ENCODE results near the gene SDR42E1.

DNA sequence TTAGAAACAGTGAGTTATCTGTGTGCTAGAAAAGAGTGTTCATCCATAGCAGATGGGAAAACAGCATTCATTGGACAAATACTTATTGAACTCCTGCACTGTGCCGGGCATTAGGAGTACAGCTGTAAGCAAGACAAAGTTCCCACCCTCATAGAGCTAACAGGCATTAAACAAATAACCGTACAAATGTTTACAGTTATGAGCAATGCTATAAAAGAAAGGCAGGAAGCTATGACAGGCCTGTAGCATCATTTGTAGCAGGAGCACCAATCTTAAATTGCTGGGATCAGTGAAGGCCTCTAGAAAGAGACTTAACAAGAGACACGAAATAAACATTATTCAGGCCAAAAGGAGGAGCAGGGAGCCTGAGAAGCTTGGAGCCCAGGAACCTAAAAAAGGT lies 15.6 kb downstream of the SDR42E1 start:
- TF ChIP-seq, protein P1, sequence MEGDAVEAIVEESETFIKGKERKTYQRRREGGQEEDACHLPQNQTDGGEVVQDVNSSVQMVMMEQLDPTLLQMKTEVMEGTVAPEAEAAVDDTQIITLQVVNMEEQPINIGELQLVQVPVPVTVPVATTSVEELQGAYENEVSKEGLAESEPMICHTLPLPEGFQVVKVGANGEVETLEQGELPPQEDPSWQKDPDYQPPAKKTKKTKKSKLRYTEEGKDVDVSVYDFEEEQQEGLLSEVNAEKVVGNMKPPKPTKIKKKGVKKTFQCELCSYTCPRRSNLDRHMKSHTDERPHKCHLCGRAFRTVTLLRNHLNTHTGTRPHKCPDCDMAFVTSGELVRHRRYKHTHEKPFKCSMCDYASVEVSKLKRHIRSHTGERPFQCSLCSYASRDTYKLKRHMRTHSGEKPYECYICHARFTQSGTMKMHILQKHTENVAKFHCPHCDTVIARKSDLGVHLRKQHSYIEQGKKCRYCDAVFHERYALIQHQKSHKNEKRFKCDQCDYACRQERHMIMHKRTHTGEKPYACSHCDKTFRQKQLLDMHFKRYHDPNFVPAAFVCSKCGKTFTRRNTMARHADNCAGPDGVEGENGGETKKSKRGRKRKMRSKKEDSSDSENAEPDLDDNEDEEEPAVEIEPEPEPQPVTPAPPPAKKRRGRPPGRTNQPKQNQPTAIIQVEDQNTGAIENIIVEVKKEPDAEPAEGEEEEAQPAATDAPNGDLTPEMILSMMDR (IDR thresholded peaks at IDR 0.05 in 2 of 3, conservative IDR thresholded peaks at IDR 0.05 in 1 of 3; ENCODE audit: control insufficient read depth in 2 of 3, extremely low read depth in 1 of 3, insufficient read depth in 1 of 3, low read depth in 3 of 3, low read length in 3 of 3), result no peak
- TF ChIP-seq POLR2A (IDR thresholded peaks at IDR 0.05; ENCODE audit: low read depth, low read length) (no peak), ATF3 (IDR thresholded peaks at IDR 0.05; ENCODE audit: borderline replicate concordance, extremely low read depth, low read depth, low read length) (no peak)
